Hematopoietic multipotent progenitor cell treated with erythropoietin and hydrocortisone succinate and interleukin-3 and kit ligand, for 15 days (in vitro differentiated cells): ENCODE measurements around the gene P4HTM.

Experiments used
- DNase-seq: peaks from one replicate; pipeline ENCODE4 v3.0.0-alpha.2; 2015; ENCODE audit warnings: low spot score

Gene P4HTM

DNA sequence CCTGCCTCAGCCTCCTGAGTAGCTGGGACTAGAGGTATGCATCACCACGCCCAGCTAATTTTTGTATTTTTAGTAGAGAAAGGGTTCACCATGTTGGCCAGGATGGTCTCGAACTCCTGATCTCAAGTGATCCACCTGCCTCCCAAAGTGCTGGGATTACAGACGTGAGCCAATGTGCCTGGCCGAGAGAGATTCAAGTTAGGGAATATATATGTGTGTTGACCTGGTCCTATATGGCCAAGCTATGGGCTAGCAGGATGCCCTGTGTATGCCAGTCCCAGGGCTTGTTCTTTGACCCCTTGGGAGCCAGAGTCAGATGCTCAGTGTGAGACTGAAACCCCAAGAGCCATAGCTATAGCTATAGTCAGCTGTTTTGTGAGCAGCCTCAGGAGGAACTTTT, 33.7 kb downstream of the P4HTM start:
- no peak for DNase-seq

DNA sequence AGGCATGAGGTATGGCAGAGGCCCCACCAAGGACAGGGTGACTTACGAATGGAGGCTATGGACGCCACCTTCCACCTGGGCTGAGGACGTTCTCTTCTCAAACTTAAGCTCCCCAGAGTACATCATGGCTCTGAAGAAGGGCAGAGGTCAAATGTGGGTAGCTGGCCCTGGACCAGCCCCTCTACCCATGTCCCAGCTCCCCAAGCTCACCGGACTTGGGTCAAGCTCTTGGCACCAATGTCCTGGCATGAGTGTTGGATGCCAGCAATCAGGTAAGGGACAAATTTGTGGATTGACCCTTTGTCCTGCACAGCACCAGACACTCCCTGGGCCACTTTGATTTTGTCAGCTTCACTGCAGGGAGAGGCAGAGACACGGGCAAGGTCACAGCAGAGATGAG, 34.4 kb downstream of the P4HTM start:
- DNase-seq: no peak

DNA sequence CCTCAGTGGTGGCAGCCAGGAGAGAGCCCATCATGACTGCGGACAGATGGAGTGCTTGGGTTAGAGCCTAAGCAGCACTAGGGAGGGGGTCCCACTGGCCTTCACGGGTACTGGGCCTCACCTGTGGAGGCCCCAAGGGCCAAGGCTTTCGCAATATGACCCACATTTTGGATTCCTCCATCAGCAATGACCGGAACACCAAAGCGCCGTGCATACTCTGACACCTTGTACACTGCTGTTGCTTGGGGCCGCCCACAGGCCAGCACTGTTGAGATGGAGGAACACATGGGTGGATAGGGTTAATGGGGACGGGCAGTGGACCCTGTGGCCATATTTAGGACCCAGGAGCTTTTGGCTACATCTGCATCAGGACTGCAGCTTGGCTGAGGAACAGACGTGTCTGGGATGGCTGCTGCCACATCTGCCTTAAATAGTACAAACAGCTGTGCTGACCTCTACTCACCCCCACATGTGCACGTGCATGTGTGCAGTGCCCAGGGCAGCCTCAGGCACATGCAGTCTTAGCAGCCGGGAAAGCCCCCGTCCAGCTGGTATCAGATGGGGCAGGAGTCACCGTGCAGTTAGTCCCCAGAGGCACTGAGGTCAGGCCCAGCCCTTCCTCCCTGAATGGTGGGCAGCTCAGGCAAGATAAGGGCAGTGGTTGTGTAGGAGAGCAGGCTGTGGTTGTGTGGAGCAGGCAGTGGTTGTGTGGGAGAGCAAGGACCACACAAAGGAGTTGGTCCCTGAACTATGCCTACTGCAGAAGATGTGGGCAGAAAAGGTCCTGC, 35.2 kb downstream of the P4HTM start:
- no peak for DNase-seq

DNA sequence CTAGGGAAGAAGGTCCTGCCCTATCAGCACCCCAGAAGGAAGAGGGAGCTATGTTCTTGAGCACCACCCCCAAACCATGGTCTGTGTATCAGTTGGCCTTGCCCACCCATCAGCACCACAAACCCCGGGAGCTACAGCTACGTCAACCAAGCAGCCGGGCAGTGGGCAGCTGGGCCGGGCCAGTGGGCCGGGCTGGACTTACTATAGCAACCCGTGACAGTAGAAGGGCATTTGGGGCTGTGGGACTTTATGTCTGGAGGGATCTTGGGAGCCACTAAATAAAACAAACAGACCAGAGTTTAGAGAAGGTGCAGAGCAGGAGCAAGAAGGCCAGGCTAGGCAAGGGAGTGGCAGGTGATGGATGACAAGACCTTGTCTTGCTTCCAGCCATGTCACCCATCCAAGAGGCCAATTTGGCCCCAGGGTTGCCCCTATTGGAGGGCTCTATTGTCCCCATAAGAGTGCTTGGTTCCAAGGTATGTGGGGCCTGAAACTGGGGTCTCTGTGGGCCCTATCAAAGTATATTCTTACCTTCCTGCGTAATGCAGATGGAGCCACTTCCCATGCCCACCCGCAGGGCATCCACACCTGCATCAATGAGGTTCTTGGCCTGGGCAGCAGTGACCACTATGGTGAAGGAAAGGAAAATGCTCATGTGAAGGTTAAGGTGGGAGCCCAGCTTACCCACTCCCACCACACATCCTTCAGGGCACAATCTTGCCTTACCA, 35.9 kb downstream of the P4HTM start:
- no peak for DNase-seq

DNA sequence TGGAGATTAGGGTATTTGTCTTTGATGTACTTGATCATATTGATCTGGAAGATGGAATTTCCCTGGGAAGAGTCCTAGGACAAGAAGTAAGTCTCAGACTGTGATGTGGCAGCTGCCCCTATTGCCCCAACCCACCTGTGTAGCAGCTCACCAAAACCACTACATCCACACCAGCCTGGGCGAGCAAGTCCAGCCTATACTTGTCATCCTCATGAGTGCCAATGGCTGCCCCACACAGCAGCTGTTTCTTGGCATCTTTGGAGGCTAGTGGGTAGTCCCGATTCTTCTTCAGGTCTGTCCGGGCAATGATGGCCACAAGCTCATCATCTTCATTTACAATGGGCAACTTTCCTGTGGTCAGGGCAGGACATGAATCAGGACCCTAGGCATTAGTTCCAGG, 36.5 kb downstream of the P4HTM start:
- DNase-seq: no peak

DNA sequence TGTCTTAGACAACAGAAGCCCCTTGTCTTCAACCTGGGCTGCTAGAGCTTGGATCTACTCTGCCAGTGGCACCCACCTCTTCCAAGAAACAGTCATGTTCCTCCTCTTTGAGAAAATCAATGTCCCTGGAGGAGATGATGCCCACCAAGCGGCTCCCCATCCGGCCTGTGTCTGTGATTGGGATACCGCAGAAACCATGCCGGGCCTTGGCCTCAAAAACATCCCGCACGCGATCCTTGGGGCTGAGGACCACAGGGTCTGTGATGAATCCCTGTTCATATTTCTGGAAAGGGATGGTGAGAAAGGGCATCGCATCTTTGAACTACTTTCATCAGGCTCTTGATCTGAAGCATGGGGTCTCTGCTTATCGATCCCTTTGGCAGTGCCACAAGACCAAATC, 37.6 kb downstream of the P4HTM start:
- DNase-seq: no peak

DNA sequence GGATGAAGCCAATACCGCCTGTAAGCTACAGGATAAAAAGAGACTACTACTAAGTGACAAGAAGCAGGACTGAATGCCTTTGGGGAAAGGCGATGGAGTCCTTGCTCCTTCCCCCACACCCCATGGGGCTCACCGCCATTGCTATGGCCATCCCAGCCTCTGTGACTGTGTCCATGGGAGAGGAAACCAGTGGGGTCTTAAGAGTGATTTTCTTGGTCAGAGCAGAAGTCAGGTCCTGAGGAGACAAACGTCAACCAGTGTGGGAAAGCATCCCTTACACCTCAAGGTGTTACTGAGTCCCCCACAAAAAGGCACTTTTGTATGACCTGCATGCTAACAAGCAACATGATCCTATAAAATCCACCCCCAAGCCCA, 38.2 kb downstream of the P4HTM start:
- no peak for DNase-seq

DNA sequence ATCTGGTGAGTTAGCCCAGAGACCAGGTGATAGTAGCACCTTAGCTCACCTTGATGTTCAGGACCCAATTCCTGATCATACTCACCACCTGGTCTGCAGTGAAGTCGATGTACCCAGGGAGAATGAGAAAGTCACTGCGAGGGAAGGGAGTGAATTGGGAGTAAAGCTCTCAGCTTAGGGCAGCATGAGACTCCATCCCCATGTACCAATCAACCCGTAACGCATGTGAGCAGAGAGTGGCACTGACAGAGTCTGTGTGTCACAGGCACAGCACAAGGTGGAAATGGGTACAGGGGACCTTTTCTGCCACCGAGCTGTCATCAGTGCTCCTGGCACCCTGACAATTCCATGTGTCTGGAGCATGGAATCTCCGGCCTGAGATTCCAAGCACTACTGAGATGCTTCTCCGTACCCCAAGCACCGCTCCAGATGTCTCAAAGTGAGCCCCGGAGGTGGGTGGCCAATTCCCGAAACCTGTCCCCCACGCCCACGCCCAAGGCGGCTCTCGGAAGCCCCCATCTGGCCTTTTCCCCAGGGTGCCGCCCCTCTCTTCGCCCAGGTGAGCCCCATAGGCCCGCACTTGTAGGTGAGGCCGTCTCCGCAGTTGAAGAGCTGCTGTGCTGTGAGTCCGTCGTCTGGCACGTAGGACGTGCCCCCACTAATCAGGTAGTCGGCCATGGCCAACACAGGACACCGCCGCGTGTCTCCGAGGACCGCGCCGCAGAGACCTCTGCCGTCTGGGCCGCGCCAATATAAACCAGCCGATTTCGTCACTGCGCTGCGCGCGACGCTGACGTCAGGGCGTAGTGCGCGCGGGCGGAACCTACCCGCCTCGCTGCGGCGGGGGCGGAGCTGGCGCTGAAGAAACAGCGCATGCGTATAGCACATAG, 38.9 kb downstream of the P4HTM start, which contains the start of gene IMPDH2:
Gene IMPDH2, minus strand, starts transcription at position 726 of the 890 bp plus-strand sequence. Its CDS starts 48 bp downstream, at position 678.
- peak; percentile 97 for DNase-seq

DNA sequence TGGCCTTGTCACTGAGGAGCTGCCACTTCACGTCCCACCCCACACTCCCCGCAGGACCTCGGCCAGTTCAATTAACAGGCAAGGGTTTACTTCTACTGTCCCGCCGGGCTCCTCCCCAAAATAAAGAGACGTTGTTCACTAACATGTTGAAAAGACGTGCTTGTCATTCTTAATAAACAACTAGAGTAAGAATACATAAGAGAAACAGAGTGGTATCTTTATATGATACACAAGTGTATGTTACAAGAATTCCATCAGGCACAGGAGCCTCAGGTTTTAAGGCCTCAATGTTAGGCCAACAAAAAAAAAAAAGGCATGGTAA, 39.5 kb downstream of the P4HTM start:
- no peak for DNase-seq

DNA sequence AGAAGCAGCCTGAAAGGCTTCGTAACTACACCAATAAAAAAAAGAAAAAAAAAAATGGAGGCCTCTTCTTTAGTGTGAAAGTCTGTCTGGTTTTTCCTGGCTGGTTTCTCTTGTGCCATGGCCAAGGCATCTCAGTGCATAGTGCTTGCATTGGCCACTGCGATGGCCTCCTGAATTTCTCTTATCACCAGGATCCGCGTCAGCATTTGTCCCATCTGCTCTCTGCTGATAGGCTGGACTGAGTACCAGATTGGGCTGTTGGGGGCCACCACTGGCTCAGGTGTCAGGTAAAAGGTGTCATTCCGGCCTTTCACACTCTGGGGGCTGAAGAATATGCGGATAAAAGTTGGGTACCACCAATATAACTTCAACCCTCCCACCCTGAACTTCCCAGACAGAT, 40.3 kb downstream of the P4HTM start:
- DNase-seq: peak; percentile 52

DNA sequence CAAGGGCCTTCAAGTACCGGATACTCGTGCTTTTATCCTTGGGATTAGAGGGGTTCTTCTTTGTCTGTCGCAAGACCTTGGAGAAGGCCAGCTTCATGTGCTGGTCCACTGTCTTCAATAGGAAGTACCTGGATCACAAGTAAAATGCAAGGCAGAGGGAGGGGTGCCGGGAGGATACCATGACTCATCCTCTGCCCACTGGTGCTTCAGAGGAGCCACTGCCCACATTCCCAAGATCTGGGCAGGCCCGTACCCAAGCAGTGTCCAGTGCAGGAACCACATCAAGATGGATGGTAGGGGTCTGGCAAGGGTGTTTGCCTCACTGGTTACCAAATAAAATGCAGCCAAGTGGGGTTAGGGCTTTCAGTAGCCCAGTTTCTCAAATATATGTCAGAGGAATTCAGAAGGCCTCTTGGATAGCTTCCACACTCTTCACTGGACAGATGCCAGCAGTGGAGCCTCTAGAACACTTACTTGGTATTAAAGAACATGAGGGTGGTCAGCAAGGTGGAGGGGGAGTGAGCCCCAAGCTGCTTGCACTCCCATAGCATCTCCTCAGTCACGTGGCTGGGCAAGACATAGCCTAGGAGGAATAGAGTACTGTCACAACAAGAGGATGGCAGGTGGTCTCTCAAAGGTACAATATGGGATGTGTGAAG, 42.7 kb downstream of the P4HTM start:
- no peak for DNase-seq

DNA sequence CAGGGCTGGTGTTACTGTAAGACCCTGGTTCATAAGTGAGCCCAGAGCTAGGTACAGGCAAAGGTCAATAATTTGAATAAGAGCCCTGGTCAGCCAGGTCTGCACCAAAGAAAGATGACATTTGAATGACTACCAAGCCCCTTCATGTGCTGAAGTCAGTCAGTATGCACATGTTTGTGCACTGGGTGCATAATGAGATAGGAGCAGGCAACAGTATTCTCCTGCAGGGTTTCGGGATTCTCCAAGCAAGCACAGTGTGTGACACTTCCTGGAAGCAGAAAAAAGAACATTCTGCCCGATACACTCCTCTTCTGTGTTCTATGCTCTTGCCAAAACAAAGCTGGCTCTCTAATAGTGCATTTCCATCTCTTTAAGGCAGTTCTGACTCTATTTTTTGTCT, 44.6 kb downstream of the P4HTM start:
- no peak for DNase-seq

DNA sequence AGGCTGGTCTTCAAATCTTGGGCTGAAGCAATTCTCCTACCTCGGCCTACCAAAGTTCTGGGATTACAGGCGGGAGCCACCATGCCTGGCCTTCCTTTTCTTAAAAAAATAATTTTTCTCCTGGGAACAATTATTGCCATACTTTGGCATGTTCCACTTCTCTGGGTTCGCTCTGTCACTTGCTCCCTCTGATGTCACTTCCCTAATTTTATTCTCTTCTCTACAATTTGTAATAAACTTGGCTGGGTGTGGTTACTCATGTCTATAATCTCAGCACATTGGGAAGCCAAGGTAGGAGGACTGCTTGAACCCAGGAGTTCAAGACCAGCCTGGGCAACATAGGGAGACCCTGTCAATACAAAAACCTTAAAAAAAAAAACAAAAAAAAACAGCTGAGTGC, 45.2 kb downstream of the P4HTM start:
- no peak for DNase-seq

DNA sequence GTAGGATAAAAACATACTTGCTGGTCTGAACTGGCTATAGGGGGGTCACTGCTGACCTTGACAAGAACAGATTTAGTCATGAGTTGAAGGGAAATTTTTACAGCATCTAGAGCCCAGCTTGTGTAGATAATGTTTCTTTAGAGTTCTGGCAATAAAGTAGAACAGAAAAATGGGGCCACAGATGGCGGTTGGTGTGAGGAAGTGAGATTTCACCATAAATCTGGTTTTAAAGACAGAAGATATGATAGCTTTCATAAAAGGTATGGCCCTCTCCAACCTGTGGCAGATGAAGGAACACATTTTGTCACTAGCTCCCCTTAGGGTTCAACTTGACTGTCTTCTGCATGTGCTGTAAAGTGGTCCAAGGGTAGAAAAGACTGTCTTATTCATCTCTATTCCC, 63.5 kb downstream of the P4HTM start:
- DNase-seq: no peak

DNA sequence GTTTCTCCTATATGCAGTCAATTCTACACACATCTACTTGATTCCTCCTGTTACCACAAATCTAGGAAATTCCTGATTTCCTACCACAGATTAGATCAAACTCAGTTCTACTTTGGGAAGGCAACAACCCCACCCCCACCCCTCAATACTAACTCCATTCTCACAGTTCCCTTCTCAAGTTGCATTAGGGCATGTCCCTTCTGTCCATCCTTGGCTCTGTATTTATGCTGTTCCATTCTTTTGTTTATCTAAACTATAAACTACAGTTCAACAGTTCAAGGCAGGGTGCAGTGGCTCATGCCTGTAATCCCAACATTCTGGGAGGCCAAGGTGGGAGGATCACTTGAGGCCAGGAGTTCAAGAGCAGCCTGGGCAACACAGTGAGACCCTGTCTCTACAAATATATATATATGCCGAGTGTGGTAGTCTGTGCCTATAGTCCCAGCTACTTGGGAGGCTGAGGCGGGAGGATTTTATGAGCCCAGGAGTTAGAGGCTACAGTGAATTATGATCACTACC, 64.4 kb downstream of the P4HTM start:
- DNase-seq: no peak
